Testis (tissue), 2 donors: Measurements from ENCODE around the gene GPR155.

Experiments
- CTCF ChIP-seq, 3 experiments: fragments of 450-650 bp in 2 of 3; fragments of 200-600 bp in 1 of 3; sonication (generic) in 1 of 3; IDR thresholded peaks; one replicate each; pipeline ENCODE4 v1.5.1; 2016 to 2019; ENCODE audit warnings: antibody characterized with exemption in 3 of 3, mild to moderate bottlenecking in 2 of 3, moderate library complexity in 1 of 3
- POLR2A ChIP-seq: fragments of 450-650 bp; IDR thresholded peaks from one replicate; pipeline ENCODE4 v1.6.1; 2017; ENCODE audit warnings: antibody characterized with exemption, mild to moderate bottlenecking, moderate library complexity

- TF ChIP-seq CTCF (IDR thresholded peaks at IDR 0.05): no peak
- no peak for TF ChIP-seq POLR2A
Measured at GRCh38 chr2:174465327-174465726, 21.5 kb downstream of the GPR155 start.
